HepG2 (cell line): ENCODE measurements around the gene PHB1. TPM values are rescaled to one million over a fixed set of nuclear protein-coding genes. Genes with fewer than 3 reads are reported as not detected.

Experiments
- ATAC-seq: fragments of 200-7000 bp; cut with Tn5 transposase; 3 replicates; pipeline ENCODE4 v1.9.1; 2020; ENCODE audit warnings: mild to moderate bottlenecking, moderate library complexity
- BruUV-seq: library from RNA; stranded (reverse); fragments of 400-500 nt; replicated peaks from 2 replicates; lab custom pipeline; 2021; lab: Mats Ljungman, UMichigan
- CTCF ChIA-PET: fragments of 300-600 bp; formaldehyde crosslinking; extraction: SDS; loops from one replicate; lab custom pipeline; 2021; ENCODE audit warnings: low total read pairs, inconsistent platforms, low intra/inter-chr PET ratio; lab: Yijun Ruan, JAX
- POLR2A ChIA-PET: fragments of 350-600 bp; sonication (Branson Sonifier 250); formaldehyde crosslinking; loops from one replicate; lab custom pipeline; 2020; ENCODE audit warnings: antibody characterized with exemption, inconsistent platforms; lab: Yijun Ruan, JAX
- DNase-seq: peaks from one replicate; pipeline ENCODE4 v3.0.0-alpha.2; 2015; ENCODE audit warnings: low spot score
- FAIRE-seq: peaks from 3 replicates; lab custom pipeline; 2011; peaks lifted over from hg19 to GRCh38; lab: Jason Lieb, UNC
- H2AFZ ChIP-seq: one replicate; pipeline ENCODE4 v1.6.1; 2011; ENCODE audit warnings: low read length, inconsistent platforms
- H3K27ac ChIP-seq: fragments of 300-600 bp; 3 replicates; pipeline ENCODE4 v1.8.0; 2011; ENCODE audit warnings: mixed run types, mild to moderate bottlenecking, mixed read lengths, low read length, inconsistent platforms; ENCODE audit not compliant: insufficient read depth; ENCODE audit errors: extremely low read length
- H3K27me3 ChIP-seq, 2 experiments: fragments of 200-600 bp in 1 of 2; 2 replicates in 1 of 2; 3 replicates in 1 of 2; pipeline versions ENCODE4 v1.6.0 to v1.8.0; 2011; ENCODE audit warnings: low read length in 2 of 2, mild to moderate bottlenecking in 2 of 2, moderate library complexity in 2 of 2, inconsistent platforms in 1 of 2; ENCODE audit not compliant: insufficient read depth in 2 of 2, control insufficient read depth in 1 of 2
- H3K36me3 ChIP-seq, 2 experiments: fragments of 200-600 bp in 1 of 2; replicated peaks in 1 of 2; 2 replicates in 1 of 2; 3 replicates in 1 of 2; pipeline versions ENCODE4 v1.5.1 to v1.8.0; 2011; ENCODE audit warnings: low read length in 2 of 2, inconsistent platforms in 1 of 2; ENCODE audit not compliant: insufficient read depth in 2 of 2, control insufficient read depth in 1 of 2
- H3K4me1 ChIP-seq: 2 replicates; pipeline ENCODE4 v1.5.1; 2012; ENCODE audit warnings: low read length, inconsistent platforms; ENCODE audit not compliant: insufficient read depth
- H3K4me2 ChIP-seq: 2 replicates; pipeline ENCODE4 v1.6.0; 2011; ENCODE audit warnings: low read depth, low read length, inconsistent platforms
- H3K4me3 ChIP-seq, 3 experiments: fragments of 200-600 bp in 1 of 3; sonication (generic), shearing (Covaris generic) in 1 of 3; replicated peaks in 1 of 3; 2 replicates each; pipeline ENCODE4 v1.5.1; 2011 to 2016; ENCODE audit warnings: low read length in 3 of 3, inconsistent platforms in 2 of 3, low read depth in 2 of 3, mild to moderate bottlenecking in 2 of 3, control low read depth in 1 of 3, mixed read lengths in 1 of 3; ENCODE audit not compliant: insufficient read depth in 1 of 3
- H3K79me2 ChIP-seq: one replicate; pipeline ENCODE4 v1.6.1; 2011; ENCODE audit warnings: low read length, inconsistent platforms; ENCODE audit not compliant: insufficient read depth
- H3K9ac ChIP-seq: 2 replicates; pipeline ENCODE4 v1.6.0; 2011; ENCODE audit warnings: mild to moderate bottlenecking, low read depth, low read length, inconsistent platforms; ENCODE audit not compliant: insufficient read depth
- H3K9me3 ChIP-seq: 2 replicates; pipeline ENCODE4 v1.5.1; 2012; ENCODE audit warnings: mild to moderate bottlenecking, low read length
- H4K20me1 ChIP-seq: 2 replicates; pipeline ENCODE4 v1.6.0; 2011; ENCODE audit warnings: inconsistent platforms, mild to moderate bottlenecking, low read length, moderate library complexity; ENCODE audit not compliant: insufficient read depth
- NPAS2 ChIP-seq: sonication (generic); formaldehyde crosslinking; IDR thresholded peaks from 2 replicates; pipeline ENCODE4 v1.8.0; 2022; ENCODE audit warnings: mild to moderate bottlenecking, missing genetic modification reagents, borderline replicate concordance
- ZMYM2 ChIP-seq: sonication (generic); formaldehyde crosslinking; IDR thresholded peaks from 2 replicates; pipeline ENCODE4 v1.8.0; 2022; ENCODE audit warnings: mild to moderate bottlenecking, missing genetic modification reagents
- ZNF709 ChIP-seq: sonication (generic); formaldehyde crosslinking; IDR thresholded peaks from 2 replicates; pipeline ENCODE4 v1.5.0; 2020; ENCODE audit warnings: mild to moderate bottlenecking, missing genetic modification reagents
- WGBS: methylation state at CpG from one replicate; pipeline ENCODE4 v1.1.6; 2017; ENCODE audit warnings: low lambda C conversion rate; 5-methylcytosine and 5-hydroxymethylcytosine counted together
- in situ Hi-C: cut with HindIII; loops from 2 replicates; pipeline ENCODE4 v1.10.0; 2017; ENCODE audit warnings: low pct_unique_long_range_greater_than_20kb; ENCODE audit not compliant: extremely low pct_ligation_motif_present
- intact Hi-C: fragments of 100-400 bp; cut with micrococcal nuclease; formaldehyde crosslinking; loops from one replicate; pipeline ENCODE4 v1.10.0; 2022; ENCODE audit not compliant: unreplicated experiment
- polyA plus RNA-seq, 8 experiments: library from polyadenylated mRNA; depleted of rRNA in 3 of 8; stranded (reverse) in 7 of 8; unstranded in 1 of 8; fragments of >200 nt; fragmentation: Illumina TruSeq in 4 of 8; extraction: Trizol in 4 of 8; gene quantifications; 2 replicates each; pipeline versions ENCODE4 v1.2.1 to v1.2.3, GENCODE V29; 2011 to 2016; ENCODE audit warnings: low read depth in 4 of 8, missing spikeins in 1 of 8, mixed read lengths in 1 of 8; ENCODE audit not compliant: insufficient read depth in 1 of 8
- total RNA-seq, 5 experiments: library from RNA; depleted of rRNA; stranded (reverse); fragments of >200 nt; fragmentation: Illumina TruSeq; extraction: Trizol; gene quantifications; 2 replicates each; pipeline ENCODE4 v1.2.3, GENCODE V29; 2016; ENCODE audit warnings: low read depth in 1 of 5
- TF ChIP-seq, protein P1 (sequence below): sonication (generic); formaldehyde crosslinking; IDR thresholded peaks from 2 replicates; pipeline ENCODE4 v1.9.0; 2021; ENCODE audit warnings: mild to moderate bottlenecking, missing genetic modification reagents

PHB1 gene
- total and polyA plus RNA-seq, 2 of the 13 experiments (the other 11 are each of a cell fraction or from before 2014, with no cell fraction given) = 515 to 688 TPM

DNA sequence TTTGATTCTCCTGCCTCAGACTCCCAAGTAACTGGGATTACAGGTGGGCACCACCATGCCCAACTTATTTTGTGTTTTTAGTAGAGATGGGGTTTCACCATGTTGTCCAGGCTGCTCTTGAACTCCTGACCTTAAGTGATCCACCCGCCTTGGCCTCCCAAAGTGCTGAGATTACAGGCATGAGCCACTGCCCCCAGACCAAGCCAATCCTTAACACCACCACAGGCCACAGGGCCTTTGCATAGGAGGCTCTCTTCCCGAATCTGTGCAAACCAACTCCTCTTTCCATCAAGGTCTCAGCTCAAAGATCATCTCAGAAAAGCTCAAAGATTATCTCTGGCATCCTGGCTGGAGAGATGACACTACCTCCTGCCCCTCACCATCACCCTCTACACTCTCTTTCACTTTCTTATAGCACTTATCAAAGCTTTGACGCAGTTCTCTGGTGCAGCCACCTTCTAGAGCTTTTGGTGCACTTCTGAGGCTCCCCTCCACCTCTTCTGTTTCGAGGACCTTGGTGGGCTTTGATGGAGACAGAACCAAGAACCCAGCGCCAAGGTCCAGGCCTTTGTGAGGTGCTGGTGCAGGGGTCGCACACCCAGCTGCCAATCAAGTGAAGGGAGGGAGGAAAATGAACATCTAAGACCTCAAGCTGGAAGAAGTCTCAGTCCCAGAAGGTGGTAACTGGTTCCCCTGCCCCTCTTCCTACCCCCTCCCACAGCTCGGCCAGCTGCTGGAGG lies 23.2 kb upstream of the PHB1 start:
- in situ Hi-C loops = loop anchor here (5.0 to 10.0 kb wide), 3 partner anchors 59 to 267 kb away; partner anchors contain the start of genes NGFR and SLC35B1
- ChIA-PET CTCF (no interaction called here), POLR2A (interaction anchor here (0.7 kb wide), 1 partner anchor 315 kb away, joined by 3 read pairs; no protein-coding TSS in a partner anchor)
- H3K4me3 ChIP-seq = peak overlapping the region in 1 of 3 experiments; percentile 9; a peak in 1 of 6 replicates
- no peaks in the 10 kb centered on the region for H3K36me3 ChIP-seq
- H3K79me2 ChIP-seq = no peaks in the 10 kb centered on the region
- H3K4me2 ChIP-seq = peak overlapping the region; percentile 44
- no TSS peak for BruUV-seq
- DNase-seq (no peak), FAIRE-seq (no peak), ATAC-seq (no peak)
- H3K27me3 ChIP-seq = peaks cover 2 to 65% of the 10 kb centered on the region in 2 experiments; a peak in 4 of 5 replicates
- 35% methylated on average over 7 of the region's 7 CpGs for WGBS
- no peak overlapping the region for H3K27ac ChIP-seq
- H2AFZ ChIP-seq = no peak overlapping the region
- intact Hi-C loops = no loop called here
- H3K4me1 ChIP-seq = peaks cover 49% of the 10 kb centered on the region
- no peaks in the 10 kb centered on the region for H3K9me3 ChIP-seq
- H4K20me1 ChIP-seq = no peaks in the 10 kb centered on the region
- TF ChIP-seq, protein P1, sequence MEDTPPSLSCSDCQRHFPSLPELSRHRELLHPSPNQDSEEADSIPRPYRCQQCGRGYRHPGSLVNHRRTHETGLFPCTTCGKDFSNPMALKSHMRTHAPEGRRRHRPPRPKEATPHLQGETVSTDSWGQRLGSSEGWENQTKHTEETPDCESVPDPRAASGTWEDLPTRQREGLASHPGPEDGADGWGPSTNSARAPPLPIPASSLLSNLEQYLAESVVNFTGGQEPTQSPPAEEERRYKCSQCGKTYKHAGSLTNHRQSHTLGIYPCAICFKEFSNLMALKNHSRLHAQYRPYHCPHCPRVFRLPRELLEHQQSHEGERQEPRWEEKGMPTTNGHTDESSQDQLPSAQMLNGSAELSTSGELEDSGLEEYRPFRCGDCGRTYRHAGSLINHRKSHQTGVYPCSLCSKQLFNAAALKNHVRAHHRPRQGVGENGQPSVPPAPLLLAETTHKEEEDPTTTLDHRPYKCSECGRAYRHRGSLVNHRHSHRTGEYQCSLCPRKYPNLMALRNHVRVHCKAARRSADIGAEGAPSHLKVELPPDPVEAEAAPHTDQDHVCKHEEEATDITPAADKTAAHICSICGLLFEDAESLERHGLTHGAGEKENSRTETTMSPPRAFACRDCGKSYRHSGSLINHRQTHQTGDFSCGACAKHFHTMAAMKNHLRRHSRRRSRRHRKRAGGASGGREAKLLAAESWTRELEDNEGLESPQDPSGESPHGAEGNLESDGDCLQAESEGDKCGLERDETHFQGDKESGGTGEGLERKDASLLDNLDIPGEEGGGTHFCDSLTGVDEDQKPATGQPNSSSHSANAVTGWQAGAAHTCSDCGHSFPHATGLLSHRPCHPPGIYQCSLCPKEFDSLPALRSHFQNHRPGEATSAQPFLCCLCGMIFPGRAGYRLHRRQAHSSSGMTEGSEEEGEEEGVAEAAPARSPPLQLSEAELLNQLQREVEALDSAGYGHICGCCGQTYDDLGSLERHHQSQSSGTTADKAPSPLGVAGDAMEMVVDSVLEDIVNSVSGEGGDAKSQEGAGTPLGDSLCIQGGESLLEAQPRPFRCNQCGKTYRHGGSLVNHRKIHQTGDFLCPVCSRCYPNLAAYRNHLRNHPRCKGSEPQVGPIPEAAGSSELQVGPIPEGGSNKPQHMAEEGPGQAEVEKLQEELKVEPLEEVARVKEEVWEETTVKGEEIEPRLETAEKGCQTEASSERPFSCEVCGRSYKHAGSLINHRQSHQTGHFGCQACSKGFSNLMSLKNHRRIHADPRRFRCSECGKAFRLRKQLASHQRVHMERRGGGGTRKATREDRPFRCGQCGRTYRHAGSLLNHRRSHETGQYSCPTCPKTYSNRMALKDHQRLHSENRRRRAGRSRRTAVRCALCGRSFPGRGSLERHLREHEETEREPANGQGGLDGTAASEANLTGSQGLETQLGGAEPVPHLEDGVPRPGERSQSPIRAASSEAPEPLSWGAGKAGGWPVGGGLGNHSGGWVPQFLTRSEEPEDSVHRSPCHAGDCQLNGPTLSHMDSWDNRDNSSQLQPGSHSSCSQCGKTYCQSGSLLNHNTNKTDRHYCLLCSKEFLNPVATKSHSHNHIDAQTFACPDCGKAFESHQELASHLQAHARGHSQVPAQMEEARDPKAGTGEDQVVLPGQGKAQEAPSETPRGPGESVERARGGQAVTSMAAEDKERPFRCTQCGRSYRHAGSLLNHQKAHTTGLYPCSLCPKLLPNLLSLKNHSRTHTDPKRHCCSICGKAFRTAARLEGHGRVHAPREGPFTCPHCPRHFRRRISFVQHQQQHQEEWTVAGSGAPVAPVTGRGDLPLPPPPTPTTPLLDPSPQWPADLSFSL (CRISPR knock-in tag) = no peak
- no peak for TF ChIP-seq ZMYM2 (CRISPR knock-in tag)
- no peak for TF ChIP-seq ZNF709 (CRISPR knock-in tag)
- 0 out of 2 replicates have a peak, but pooled peaks have one; percentile 47 for TF ChIP-seq NPAS2 (CRISPR knock-in tag)
- H3K9ac ChIP-seq = no peak overlapping the region
